Femur (tissue), 1 donor: ENCODE measurements around the gene SLC8A3.

Source experiments
- DNase-seq: peaks from one replicate; pipeline ENCODE4 v3.0.0-alpha.2; 2017

The SLC8A3 gene

GRCh38 chr14:70173569-70173968 is 15.2 kb downstream of the SLC8A3 start:
- no peak for DNase-seq

GRCh38 chr14:70171726-70172125 is 17.0 kb downstream of the SLC8A3 start:
- DNase-seq: no peak

GRCh38 chr14:70170976-70171375 is 17.8 kb downstream of the SLC8A3 start:
- DNase-seq: no peak

- DNase-seq: no peak
These were observed 20.3 kb downstream of the SLC8A3 start for GRCh38 chr14:70168406-70168805.

GRCh38 chr14:70166530-70167203 is 22.1 kb downstream of the SLC8A3 start:
- no peak for DNase-seq

GRCh38 chr14:70162358-70162757 is 26.4 kb downstream of the SLC8A3 start:
- no peak for DNase-seq

- no peak for DNase-seq
These were observed 32.2 kb downstream of the SLC8A3 start for GRCh38 chr14:70156592-70156991.

- no peak for DNase-seq
These were observed 36.0 kb downstream of the SLC8A3 start for GRCh38 chr14:70152704-70153103.

GRCh38 chr14:70152081-70152480 is 36.7 kb downstream of the SLC8A3 start:
- DNase-seq: no peak

- DNase-seq: peak; percentile 22
These were observed 39.1 kb downstream of the SLC8A3 start for GRCh38 chr14:70149596-70150165.

- no peak for DNase-seq
These were observed 39.7 kb downstream of the SLC8A3 start for GRCh38 chr14:70148911-70149595.

- DNase-seq: no peak
These were observed 40.4 kb downstream of the SLC8A3 start for GRCh38 chr14:70148351-70148750.

- DNase-seq: no peak
These were observed 44.7 kb downstream of the SLC8A3 start for GRCh38 chr14:70144046-70144445.

GRCh38 chr14:70143306-70143705 is 45.4 kb downstream of the SLC8A3 start:
- no peak for DNase-seq

- DNase-seq: no peak
These were observed 48.1 kb downstream of the SLC8A3 start for GRCh38 chr14:70140614-70141013.

GRCh38 chr14:70139384-70139783 is 49.4 kb downstream of the SLC8A3 start:
- no peak for DNase-seq

- DNase-seq: no peak
These were observed 51.0 kb downstream of the SLC8A3 start for GRCh38 chr14:70137788-70138187.

- no peak for DNase-seq
These were observed 55.3 kb downstream of the SLC8A3 start for GRCh38 chr14:70133461-70133860.

- no peak for DNase-seq
These were observed 58.3 kb downstream of the SLC8A3 start for GRCh38 chr14:70130482-70130881.

- DNase-seq: no peak
These were observed 61.6 kb downstream of the SLC8A3 start for GRCh38 chr14:70127186-70127585.

GRCh38 chr14:70123796-70124195 is 65.0 kb downstream of the SLC8A3 start:
- DNase-seq: no peak

GRCh38 chr14:70121521-70121920 is 67.2 kb downstream of the SLC8A3 start:
- DNase-seq: no peak

- no peak for DNase-seq
These were observed 70.7 kb downstream of the SLC8A3 start for GRCh38 chr14:70118064-70118463.

GRCh38 chr14:70116278-70116677 is 72.5 kb downstream of the SLC8A3 start:
- no peak for DNase-seq
